H1 (cell line): ENCODE data around the gene FASN.

ENCODE experiments used
- ATF3 ChIP-seq: IDR thresholded peaks from 2 replicates; pipeline ENCODE4 v1.6.1; 2011; ENCODE audit warnings: low read depth, mild to moderate bottlenecking, low read length; ENCODE audit not compliant: insufficient read depth
- CBX5 ChIP-seq: fragments of 300-800, 300-1000 bp; sonication (generic); IDR thresholded peaks from 2 replicates; pipeline ENCODE4 v1.7.1; 2016; ENCODE audit warnings: antibody characterized with exemption, low read length, low read depth
- CEBPB ChIP-seq: IDR thresholded peaks from 2 replicates; pipeline ENCODE4 v1.6.1; 2012; ENCODE audit warnings: low read depth, low read length
- CREB1 ChIP-seq: IDR thresholded peaks from 2 replicates; pipeline ENCODE4 v1.6.1; 2012; ENCODE audit warnings: inconsistent platforms
- EP300 ChIP-seq, 2 experiments: IDR thresholded peaks; 1 replicate in 1 of 2; 2 replicates in 1 of 2; pipeline ENCODE4 v1.6.1; 2011 to 2012; ENCODE audit warnings: low read depth in 2 of 2, low read length in 2 of 2, mild to moderate bottlenecking in 2 of 2, borderline replicate concordance in 1 of 2, inconsistent platforms in 1 of 2, moderate library complexity in 1 of 2
- GTF2F1 ChIP-seq: IDR thresholded peaks from 2 replicates; pipeline ENCODE4 v1.6.1; 2012; ENCODE audit warnings: low read depth, low read length, improper control_type of control experiment, borderline replicate concordance
- JUND ChIP-seq: IDR thresholded peaks from 2 replicates; pipeline ENCODE4 v1.6.1; 2011; ENCODE audit warnings: mild to moderate bottlenecking, improper control_type of control experiment, low read length
- POLR2A ChIP-seq, 2 experiments: IDR thresholded peaks; 1 replicate in 1 of 2; 2 replicates in 1 of 2; pipeline ENCODE4 v1.6.1; 2011; ENCODE audit warnings: low read depth in 2 of 2, low read length in 2 of 2, mild to moderate bottlenecking in 2 of 2; ENCODE audit errors: control extremely low read depth in 1 of 2
- RXRA ChIP-seq: IDR thresholded peaks from 2 replicates; pipeline ENCODE4 v1.6.1; 2011; ENCODE audit warnings: low read depth, mild to moderate bottlenecking, low read length, moderate library complexity; ENCODE audit not compliant: insufficient read depth
- SIX5 ChIP-seq: IDR thresholded peaks from 2 replicates; pipeline ENCODE4 v1.6.1; 2011; ENCODE audit warnings: mild to moderate bottlenecking, low read depth, low read length
- TF ChIP-seq, protein P1 (sequence below), 3 experiments: IDR thresholded peaks; 1 replicate in 2 of 3; 2 replicates in 1 of 3; pipeline versions ENCODE4 v1.5.1 to v1.6.1; 2011; ENCODE audit warnings: low read length in 3 of 3, mild to moderate bottlenecking in 3 of 3, inconsistent platforms in 2 of 3, low read depth in 1 of 3, moderate library complexity in 1 of 3; ENCODE audit not compliant: insufficient read depth in 1 of 3; ENCODE audit errors: control extremely low read depth in 1 of 3
- TF ChIP-seq, protein P2 (sequence below): IDR thresholded peaks from 2 replicates; pipeline ENCODE4 v1.6.1; 2012; ENCODE audit warnings: inconsistent platforms

DNA sequence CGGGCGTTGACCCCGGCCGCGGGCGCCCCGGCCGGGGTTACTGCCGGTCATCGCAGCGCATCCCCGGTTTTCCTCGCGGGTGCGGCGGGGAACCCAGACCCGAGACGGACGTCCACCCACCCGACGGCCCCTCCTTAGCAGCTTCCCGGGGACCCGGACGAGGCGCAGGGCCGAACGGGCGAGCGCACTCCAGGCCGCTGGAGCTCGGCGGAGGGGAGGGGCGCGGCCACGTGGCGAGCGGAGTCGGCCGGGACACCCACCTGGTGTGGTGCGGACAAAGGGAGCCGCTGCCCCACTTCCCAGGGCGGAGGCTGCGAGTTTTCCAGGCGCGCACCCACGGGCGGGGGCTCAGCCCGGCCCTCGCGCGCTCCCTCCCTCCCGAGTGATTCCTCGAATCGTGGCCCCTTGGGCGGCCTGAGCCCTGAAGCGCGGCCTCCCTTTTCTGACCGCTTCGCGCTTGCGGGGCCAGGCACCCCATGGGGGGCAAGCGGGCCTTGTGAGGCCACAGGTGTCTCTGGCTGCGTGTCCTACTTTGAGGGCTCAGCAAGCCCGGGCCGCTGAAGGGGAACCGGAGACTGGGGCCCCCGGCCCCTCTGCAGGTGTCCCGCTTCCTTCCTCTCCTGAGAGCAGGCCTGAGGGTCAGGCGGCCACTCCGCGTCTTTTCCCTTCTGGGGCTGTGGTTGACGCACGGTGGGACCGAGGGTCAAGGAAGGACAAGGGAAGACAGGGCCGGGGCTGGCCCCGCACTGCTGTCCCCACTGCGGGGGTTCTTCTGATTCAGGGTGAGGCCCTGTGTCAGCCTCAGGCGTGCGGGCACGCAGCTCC is 1.1 kb upstream of the FASN start:
- TF ChIP-seq, protein P1, sequence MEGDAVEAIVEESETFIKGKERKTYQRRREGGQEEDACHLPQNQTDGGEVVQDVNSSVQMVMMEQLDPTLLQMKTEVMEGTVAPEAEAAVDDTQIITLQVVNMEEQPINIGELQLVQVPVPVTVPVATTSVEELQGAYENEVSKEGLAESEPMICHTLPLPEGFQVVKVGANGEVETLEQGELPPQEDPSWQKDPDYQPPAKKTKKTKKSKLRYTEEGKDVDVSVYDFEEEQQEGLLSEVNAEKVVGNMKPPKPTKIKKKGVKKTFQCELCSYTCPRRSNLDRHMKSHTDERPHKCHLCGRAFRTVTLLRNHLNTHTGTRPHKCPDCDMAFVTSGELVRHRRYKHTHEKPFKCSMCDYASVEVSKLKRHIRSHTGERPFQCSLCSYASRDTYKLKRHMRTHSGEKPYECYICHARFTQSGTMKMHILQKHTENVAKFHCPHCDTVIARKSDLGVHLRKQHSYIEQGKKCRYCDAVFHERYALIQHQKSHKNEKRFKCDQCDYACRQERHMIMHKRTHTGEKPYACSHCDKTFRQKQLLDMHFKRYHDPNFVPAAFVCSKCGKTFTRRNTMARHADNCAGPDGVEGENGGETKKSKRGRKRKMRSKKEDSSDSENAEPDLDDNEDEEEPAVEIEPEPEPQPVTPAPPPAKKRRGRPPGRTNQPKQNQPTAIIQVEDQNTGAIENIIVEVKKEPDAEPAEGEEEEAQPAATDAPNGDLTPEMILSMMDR (IDR thresholded peaks at IDR 0.05; ENCODE audit: control extremely low read depth in 1 of 3, insufficient read depth in 1 of 3, low read depth in 1 of 3, low read length in 3 of 3) = no peak
- TF ChIP-seq CEBPB (no peak), SIX5 (no peak), CREB1 (no peak), POLR2A (IDR thresholded peaks at IDR 0.05; ENCODE audit: control extremely low read depth in 1 of 2, low read depth in 2 of 2, low read length in 2 of 2) (peak; percentile 9 to 63; a peak in 2 of 3 replicates), JUND (no peak), EP300 (IDR thresholded peaks at IDR 0.05; ENCODE audit: borderline replicate concordance in 1 of 2, low read depth in 2 of 2, low read length in 2 of 2) (no peak), CBX5 (no peak), GTF2F1 (no peak), ATF3 (no peak), RXRA (peak; percentile 88)
- TF ChIP-seq, protein P2, sequence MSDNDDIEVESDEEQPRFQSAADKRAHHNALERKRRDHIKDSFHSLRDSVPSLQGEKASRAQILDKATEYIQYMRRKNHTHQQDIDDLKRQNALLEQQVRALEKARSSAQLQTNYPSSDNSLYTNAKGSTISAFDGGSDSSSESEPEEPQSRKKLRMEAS = peak; percentile 97
